ENCODE data around the gene RAB36.
"Not testable (repeated sequence)": the region's sequence is repeated elsewhere in the genome, so short reads cannot be mapped to it uniquely, and the experiment has no call there.

The RAB36 gene

DNA sequence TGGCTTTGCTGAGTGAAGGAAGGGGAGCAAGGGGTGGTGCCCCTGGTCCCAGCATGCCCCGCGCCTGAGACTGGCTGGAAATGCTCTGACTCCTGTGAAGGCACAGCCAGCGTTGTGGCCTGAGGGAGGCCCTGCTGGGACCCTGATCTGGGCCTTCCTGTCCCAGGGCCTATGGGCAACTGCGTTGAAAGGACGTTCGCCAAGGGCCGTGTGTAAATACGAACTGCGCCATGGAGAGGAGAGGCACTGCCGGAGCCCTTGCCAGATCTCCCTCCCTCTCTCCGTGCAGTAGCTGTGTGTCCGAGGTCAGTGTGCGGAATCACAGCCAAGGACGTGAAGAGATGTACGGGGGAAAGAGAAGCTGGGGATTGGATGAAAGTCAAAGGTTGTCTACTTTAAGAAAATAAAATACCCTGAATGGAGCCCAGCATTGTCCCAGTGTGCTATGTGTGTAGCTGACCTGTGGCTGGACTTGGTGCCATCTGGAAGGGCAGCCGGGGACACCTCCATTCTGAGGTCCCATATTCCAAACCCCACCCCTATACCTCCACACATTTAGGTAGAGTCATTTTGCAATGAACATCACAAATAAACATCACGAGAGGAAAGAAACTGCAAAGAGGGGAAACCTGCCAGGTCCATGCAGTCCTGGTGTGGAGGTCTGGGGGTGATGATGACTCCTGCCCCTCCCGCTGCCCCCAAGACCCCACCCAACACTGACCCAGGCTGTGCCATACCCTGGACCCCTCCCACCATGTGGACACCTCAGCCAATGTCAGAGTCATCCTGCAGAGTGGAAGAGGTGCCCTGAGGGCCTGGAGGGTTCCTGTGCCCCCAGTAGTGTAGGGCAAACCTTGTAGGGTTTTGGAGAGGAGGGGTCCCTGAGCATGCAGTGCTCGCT lies 20.4 kb upstream of the RAB36 start:
- Mint-ChIP-seq H3K9me3 (no peaks in the 10 kb centered on the region), H3K4me1 (peaks cover 9% of the 10 kb centered on the region), H3K27ac (no peak overlapping the region), H3K4me3 (no peak overlapping the region), H3K36me3 (no peaks in the 10 kb centered on the region)
- DNase-seq (ENCODE audit: low spot score in 2 of 2) (no peak), ATAC-seq (no peak)

- Mint-ChIP-seq H3K36me3 (no peaks in the 10 kb centered on the region), H3K4me1 (peaks cover 5% of the 10 kb centered on the region), H3K4me3 (no peak overlapping the region), H3K9me3 (no peaks in the 10 kb centered on the region), H3K27ac (no peak overlapping the region)
- DNase-seq (ENCODE audit: low spot score in 2 of 2) (no peak), ATAC-seq (no peak)
Measured at GRCh38 chr22:23125512-23126103, 19.7 kb upstream of the RAB36 start.

DNA sequence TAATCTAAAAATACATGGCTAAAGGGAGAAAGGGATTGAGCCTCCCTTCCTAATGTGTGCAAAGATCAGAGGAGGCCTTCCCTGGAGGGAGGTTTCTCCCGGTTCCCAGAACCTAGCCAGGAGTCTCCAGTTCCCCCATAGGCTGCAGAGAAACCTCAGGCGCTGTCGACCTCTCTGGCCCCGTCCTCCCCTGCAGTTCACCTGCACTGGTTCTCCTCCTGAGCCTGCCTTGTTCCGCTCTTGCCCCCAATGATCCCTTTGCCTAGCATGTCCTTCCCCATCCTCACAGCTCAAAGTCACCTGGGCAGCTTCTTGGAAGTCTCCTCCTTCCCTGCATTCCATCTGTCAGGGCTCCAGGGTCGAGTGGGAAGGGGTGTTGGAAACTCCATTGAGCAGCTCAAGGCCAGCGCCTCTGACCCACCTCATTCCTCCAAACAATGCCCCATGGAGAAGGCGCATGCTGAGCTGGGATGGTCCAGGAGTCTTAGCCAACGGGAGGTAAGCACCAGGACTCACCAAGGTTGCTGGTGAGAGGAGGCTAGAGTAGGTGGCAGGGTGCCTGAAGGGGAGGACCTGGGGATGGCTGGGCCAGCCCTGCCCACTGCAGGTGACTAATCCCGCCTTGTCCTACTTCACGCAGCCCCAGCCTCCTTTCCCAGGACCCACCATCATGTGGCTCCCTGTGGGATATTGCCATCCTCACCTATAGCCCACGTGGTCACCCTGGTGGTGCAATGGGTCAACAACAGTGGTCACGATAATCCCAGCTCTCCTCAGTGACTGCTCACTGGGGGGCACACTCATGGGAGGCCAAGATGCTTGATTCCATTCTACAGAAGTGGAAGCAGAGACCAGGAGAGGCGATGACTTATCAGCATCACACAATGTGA lies 18.9 kb upstream of the RAB36 start:
- Mint-ChIP-seq H3K27ac (peak overlapping the region; percentile 50), H3K9me3 (no peaks in the 10 kb centered on the region), H3K4me1 (peaks cover 5% of the 10 kb centered on the region), H3K36me3 (no peaks in the 10 kb centered on the region), H3K4me3 (no peak overlapping the region)
- ATAC-seq (no peak), DNase-seq (ENCODE audit: low spot score in 2 of 2) (no peak)

DNA sequence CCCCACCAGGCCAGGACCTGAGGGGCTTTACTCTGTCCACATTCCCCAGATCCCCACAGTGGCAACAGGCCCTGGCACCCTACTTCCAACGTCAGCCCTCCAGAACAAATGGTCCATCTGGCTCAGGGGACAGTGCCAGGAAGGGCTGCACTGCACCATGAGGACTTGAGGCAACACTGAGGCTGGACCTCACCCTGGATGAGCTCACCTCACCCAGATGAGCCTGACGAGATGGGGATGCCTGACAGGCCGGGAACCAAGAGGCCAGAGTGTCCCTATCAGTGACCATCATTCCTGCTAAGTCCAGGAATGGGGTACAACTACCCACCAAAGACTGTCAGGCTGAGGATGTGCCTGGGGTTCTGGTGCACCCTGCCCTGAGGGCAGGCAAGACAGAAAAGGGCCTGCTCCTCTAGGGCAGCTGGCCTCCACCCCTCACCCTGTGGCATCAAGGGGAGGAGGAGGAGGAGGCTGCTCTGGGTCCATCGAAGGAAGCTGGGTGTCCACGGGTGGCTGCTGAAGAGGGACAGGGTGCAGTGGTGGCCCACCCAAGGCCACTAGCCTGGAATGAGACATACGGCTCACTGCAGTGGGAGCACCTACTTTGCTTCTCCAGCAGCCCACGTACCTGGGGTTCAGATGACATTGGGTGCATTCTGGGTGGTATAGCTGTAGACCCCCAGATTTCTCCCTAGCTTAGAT lies 18.1 kb upstream of the RAB36 start:
- Mint-ChIP-seq H3K27ac (no peak overlapping the region), H3K36me3 (no peaks in the 10 kb centered on the region), H3K4me3 (no peak overlapping the region), H3K4me1 (peaks cover 5% of the 10 kb centered on the region), H3K9me3 (no peaks in the 10 kb centered on the region)
- ATAC-seq = no peak
- DNase-seq (ENCODE audit: low spot score in 2 of 2) = no peak

GRCh38 chr22:23127788-23128187 lies 17.5 kb upstream of the RAB36 start:
- Mint-ChIP-seq H3K9me3 (no peaks in the 10 kb centered on the region), H3K27ac (peak overlapping the region; percentile 61), H3K4me1 (peaks cover 5% of the 10 kb centered on the region), H3K4me3 (no peak overlapping the region), H3K36me3 (no peaks in the 10 kb centered on the region)
- ATAC-seq = no peak
- DNase-seq (ENCODE audit: low spot score in 2 of 2) = no peak

DNA sequence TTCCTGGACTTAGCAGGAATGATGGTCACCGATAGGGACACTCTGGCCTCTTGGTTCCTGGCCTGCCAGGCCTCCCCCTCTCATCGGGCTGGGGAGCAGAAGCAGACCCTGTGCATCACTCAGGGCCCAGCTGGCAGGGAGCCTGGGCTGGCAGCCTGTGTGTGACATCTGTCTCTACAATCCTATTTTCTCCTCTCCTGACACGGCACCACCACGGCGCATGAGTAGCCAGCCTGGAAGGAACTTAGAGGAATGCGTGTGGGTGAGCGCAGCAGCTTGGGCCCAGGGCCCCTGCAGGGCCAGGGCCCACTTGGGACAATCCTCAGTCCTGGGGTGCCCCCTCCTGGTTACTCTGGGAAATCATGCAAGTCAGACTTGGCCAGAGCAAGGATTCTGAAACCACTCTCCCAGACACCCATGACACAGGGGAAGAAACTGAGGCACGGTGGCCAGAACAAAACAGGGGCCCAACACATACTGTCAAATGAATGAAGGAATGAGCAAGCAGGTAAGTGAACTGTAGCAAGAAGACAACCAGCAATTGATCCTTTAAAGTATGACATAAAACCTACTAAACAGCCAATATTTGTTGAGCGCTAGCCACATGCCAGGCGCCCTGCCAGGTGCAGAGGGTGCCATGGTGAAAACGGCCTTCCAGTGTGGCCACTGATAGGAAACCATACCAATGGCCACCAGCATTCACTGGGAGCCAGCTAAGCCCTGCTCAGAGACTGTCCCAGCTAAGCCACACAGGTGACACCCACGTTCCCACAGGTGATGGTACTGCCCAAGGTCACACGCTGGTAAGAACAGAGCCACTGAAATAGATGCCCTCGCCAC lies 16.8 kb upstream of the RAB36 start:
- Mint-ChIP-seq H3K9me3 (no peaks in the 10 kb centered on the region), H3K4me3 (no peak overlapping the region), H3K36me3 (no peaks in the 10 kb centered on the region), H3K4me1 (peaks cover 5% of the 10 kb centered on the region), H3K27ac (peak overlapping the region; percentile 61)
- peak; percentile 64 to 84 for DNase-seq (ENCODE audit: low spot score in 2 of 2)
- ATAC-seq = peak; percentile 78

- Mint-ChIP-seq H3K27ac (peak overlapping the region; percentile 76), H3K4me3 (no peak overlapping the region), H3K9me3 (no peaks in the 10 kb centered on the region), H3K4me1 (peaks cover 5% of the 10 kb centered on the region), H3K36me3 (no peaks in the 10 kb centered on the region)
- DNase-seq (ENCODE audit: low spot score in 2 of 2) = no peak
- ATAC-seq = no peak
Measured at GRCh38 chr22:23129149-23129548, 16.1 kb upstream of the RAB36 start.

DNA sequence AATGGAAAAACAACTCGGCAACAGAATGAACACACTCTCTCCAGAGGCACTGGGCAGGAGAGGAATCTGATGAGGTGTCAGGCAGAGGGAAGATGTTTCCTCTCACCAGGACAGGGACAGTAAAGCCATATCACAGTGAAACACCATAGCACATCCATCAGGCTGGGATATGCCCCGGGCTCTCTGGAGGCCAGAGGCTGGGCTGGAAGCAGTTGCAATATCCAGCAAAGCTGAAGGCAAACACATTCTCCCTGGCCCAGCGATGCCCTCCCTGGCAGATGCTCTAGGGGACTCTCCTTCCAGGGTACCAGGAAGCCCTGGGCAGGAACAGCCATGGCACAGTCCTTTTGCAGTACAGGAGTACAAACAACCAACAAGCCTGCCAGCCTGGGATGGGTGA lies 14.6 kb upstream of the RAB36 start:
- Mint-ChIP-seq H3K4me1 (peaks cover 5% of the 10 kb centered on the region), H3K36me3 (no peaks in the 10 kb centered on the region), H3K4me3 (no peak overlapping the region), H3K9me3 (no peaks in the 10 kb centered on the region), H3K27ac (peak overlapping the region; percentile 76)
- ATAC-seq (no peak), DNase-seq (ENCODE audit: low spot score in 2 of 2) (no peak)

DNA sequence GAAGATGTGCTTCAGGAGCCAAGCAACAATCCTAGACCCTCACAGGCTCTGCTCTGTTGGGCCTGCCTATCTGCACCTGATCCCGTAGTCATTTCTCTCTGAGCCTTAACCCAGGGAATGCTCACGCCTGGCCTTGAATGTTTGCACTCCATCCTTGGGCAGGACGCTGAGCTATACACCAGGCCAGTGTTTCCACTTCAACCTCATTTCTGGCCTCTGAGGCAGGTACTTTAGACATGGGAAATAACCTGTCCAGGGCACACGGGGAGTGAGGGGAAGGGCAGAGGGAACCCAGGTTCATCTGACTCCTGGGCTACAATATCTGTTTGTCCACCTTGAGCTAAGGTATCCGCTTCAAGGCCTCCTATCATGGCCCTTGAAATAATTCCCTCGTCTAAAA lies 13.3 kb upstream of the RAB36 start:
- Mint-ChIP-seq H3K4me3 (no peak overlapping the region), H3K36me3 (no peaks in the 10 kb centered on the region), H3K4me1 (peaks cover 11% of the 10 kb centered on the region), H3K9me3 (no peaks in the 10 kb centered on the region), H3K27ac (no peak overlapping the region)
- ATAC-seq = no peak
- DNase-seq (ENCODE audit: low spot score in 2 of 2) = no peak

DNA sequence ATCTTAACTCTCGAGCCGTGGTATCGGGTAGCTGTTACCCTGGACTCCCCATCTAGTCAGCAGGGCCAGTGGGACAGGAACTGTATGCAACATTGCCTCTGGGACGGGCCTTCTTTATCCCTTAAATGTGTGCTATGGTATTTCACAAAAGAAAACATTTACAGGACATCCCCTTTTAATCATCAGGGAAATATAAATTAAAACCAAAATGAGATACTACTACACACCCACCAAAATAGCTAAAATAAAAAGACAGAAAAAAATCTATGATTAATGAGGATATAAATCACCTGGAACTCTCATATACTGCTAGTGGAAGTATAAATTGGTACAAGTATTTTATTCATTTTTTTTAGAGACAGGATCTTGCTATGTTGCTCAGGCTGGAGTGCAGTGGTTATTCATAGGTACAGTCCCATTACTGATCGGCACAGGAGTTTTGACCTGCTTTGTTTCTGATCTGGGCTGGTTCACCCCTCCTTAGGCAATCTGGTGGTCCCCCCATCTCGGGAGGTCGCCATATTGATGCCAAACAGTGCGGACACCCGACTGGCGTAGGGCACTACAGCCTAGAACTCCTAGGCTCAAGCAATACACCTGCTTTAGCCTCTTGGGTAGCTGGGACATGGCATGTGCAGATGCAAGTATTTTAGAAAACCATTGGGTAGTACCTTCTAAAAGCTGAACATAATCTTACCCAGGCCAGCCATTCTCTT lies 12.7 kb upstream of the RAB36 start:
- DNase-seq (ENCODE audit: low spot score in 2 of 2) (no peak), ATAC-seq (no peak)
- no peak overlapping the region for H3K27ac Mint-ChIP-seq
- no peaks in the 10 kb centered on the region for H3K36me3 Mint-ChIP-seq
- no peaks in the 10 kb centered on the region for H3K9me3 Mint-ChIP-seq
- H3K4me3 Mint-ChIP-seq = no peak overlapping the region
- H3K4me1 Mint-ChIP-seq = peaks cover 15% of the 10 kb centered on the region

DNA sequence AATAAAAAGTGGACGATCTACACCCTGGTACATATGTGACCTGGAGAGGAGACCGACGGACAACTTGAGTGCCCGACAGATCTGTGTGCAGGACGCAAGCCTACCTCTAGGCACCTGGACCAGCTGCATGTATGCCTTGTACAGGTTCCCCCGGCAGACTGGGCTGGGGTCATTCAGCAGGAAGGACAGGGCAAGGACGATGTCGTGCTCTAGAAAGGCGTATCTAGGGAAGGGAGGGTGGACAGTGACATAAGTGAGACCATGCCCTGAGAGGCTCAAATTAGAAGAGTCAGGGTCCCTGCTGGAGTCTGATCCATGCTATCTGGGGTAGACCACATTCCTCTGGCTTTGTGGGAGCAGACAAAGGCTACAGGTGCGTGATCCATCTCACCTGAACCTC lies 11.4 kb upstream of the RAB36 start:
- Mint-ChIP-seq H3K4me1 (peaks cover 23% of the 10 kb centered on the region), H3K4me3 (no peak overlapping the region), H3K9me3 (no peaks in the 10 kb centered on the region), H3K36me3 (no peaks in the 10 kb centered on the region), H3K27ac (peak overlapping the region; percentile 50)
- DNase-seq (ENCODE audit: low spot score in 2 of 2) (no peak), ATAC-seq (no peak)

- H3K4me1 Mint-ChIP-seq = peaks cover 45% of the 10 kb centered on the region
- ATAC-seq; H3K36me3 Mint-ChIP-seq; DNase-seq (ENCODE audit: low spot score in 2 of 2); H3K9me3 Mint-ChIP-seq: not testable (repeated sequence)
- peak overlapping the region; percentile 91 for H3K27ac Mint-ChIP-seq
- peak overlapping the region; percentile 57 for H3K4me3 Mint-ChIP-seq
Measured at GRCh38 chr22:23136991-23137390, 8.3 kb upstream of the RAB36 start.

GRCh38 chr22:23137468-23137867 lies 7.8 kb upstream of the RAB36 start:
- peaks cover 50% of the 10 kb centered on the region for H3K4me1 Mint-ChIP-seq
- peak overlapping the region; percentile 57 for H3K4me3 Mint-ChIP-seq

More at GRCh38 chr22:23137468-23137867, 7.8 kb upstream of the RAB36 start:
- DNase-seq (ENCODE audit: low spot score in 2 of 2) (no peak), ATAC-seq (no peak)
- Mint-ChIP-seq H3K9me3 (no peaks in the 10 kb centered on the region), H3K36me3 (peaks cover 6% of the 10 kb centered on the region), H3K27ac (peak overlapping the region; percentile 91)
